ENCODE data around the gene GULP1.

DNA sequence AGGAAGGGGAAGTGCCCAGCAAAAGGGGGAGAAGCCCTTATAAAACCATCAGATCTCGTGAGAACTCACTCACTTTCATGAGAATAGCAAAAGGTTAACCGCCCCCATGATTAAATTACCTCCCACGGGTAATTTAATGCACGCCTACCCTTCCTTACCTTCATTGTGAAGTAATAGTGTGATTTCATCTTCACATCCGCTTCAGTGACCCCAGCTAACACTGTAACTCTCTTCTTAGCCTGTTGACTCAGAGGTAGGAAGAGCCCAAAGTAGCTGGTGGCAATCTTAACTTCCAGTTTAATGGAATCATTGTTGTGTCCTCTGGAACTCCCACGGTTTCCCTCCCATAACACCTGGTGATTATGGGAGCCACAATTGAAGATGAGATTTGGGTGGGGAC, 120.5 kb downstream of the GULP1 start:
- TF ChIP-seq, protein P1, sequence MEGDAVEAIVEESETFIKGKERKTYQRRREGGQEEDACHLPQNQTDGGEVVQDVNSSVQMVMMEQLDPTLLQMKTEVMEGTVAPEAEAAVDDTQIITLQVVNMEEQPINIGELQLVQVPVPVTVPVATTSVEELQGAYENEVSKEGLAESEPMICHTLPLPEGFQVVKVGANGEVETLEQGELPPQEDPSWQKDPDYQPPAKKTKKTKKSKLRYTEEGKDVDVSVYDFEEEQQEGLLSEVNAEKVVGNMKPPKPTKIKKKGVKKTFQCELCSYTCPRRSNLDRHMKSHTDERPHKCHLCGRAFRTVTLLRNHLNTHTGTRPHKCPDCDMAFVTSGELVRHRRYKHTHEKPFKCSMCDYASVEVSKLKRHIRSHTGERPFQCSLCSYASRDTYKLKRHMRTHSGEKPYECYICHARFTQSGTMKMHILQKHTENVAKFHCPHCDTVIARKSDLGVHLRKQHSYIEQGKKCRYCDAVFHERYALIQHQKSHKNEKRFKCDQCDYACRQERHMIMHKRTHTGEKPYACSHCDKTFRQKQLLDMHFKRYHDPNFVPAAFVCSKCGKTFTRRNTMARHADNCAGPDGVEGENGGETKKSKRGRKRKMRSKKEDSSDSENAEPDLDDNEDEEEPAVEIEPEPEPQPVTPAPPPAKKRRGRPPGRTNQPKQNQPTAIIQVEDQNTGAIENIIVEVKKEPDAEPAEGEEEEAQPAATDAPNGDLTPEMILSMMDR (conservative IDR thresholded peaks at IDR 0.05), result no peak
- no peak for TF ChIP-seq ZFX (IDR thresholded peaks at IDR 0.05)
